Stomach (tissue), 9 donors: ENCODE results near the gene FAM120A. TPM values are rescaled to one million over a fixed set of nuclear protein-coding genes. Genes with fewer than 3 reads are reported as not detected.

Experiments
- DNase-seq, 2 donors: peaks; one replicate each; pipeline versions ENCODE4 v3.0.0 to v3.0.0-alpha.2; 2013 to 2019
- H3K27ac ChIP-seq, 5 donors: fragments of 200-600 bp in 4 of 5; sonication (generic) in 4 of 5; one replicate each; pipeline ENCODE4 v1.5.1; 2013 to 2019; ENCODE audit warnings: mild to moderate bottlenecking in 1 of 5, moderate library complexity in 1 of 5
- H3K27me3 ChIP-seq, 3 donors: fragments of 200-600 bp; sonication (generic); one replicate each; pipeline ENCODE4 v1.5.1; 2017 to 2019; ENCODE audit warnings: mixed run types in 1 of 3
- H3K36me3 ChIP-seq, 4 donors: fragments of 200-600 bp; sonication (generic); 1 replicate in 3 of 4; 2 replicates in 1 of 4; pipeline ENCODE4 v1.5.1; 2016 to 2019
- H3K4me1 ChIP-seq, 4 donors: fragments of 200-600 bp; sonication (generic); one replicate each; pipeline ENCODE4 v1.5.1; 2016 to 2019
- H3K4me3 ChIP-seq, 4 donors: fragments of 200-600 bp; sonication (generic) in 3 of 4; one replicate each; pipeline ENCODE4 v1.5.1; 2016 to 2019; ENCODE audit warnings: mild to moderate bottlenecking in 1 of 4
- H3K9me3 ChIP-seq, 4 donors: fragments of 200-600 bp; sonication (generic); one replicate each; pipeline ENCODE4 v1.5.1; 2016 to 2019
- EP300 ChIP-seq: sonication (generic); formaldehyde crosslinking; IDR thresholded peaks from one replicate; pipeline ENCODE4 v1.6.1; 2017; ENCODE audit warnings: antibody characterized with exemption
- POLR2A ChIP-seq, 4 donors: fragments of 450-650 bp; IDR thresholded peaks; one replicate each; pipeline ENCODE4 v1.6.1; 2016; ENCODE audit warnings: antibody characterized with exemption in 4 of 4, control low read depth in 2 of 4, mild to moderate bottlenecking in 1 of 4, moderate library complexity in 1 of 4
- POLR2AphosphoS5 ChIP-seq, 3 donors: sonication (generic); formaldehyde crosslinking; IDR thresholded peaks; one replicate each; pipeline ENCODE4 v1.6.1; 2016; ENCODE audit warnings: antibody characterized with exemption in 3 of 3
- WGBS, 5 donors: extraction: QIAGEN DNeasy Blood & Tissue Kit in 3 of 5; methylation state at CpG; one replicate each; pipeline versions ENCODE4 v1.1.5 to v1.1.7; 2013 to 2018; 5-methylcytosine and 5-hydroxymethylcytosine counted together
- intact Hi-C: fragments of 100-400 bp; cut with DNase I; formaldehyde crosslinking; loops from one replicate; pipeline ENCODE4 v1.15.1; 2023; ENCODE audit warnings: low total_unique reads
- polyA plus RNA-seq, 3 donors: library from polyadenylated mRNA; stranded (reverse); fragments of 200-250 nt; gene quantifications; one replicate each; pipeline ENCODE4 v1.2.3, GENCODE V29; 2013
- total RNA-seq, 5 donors: library from RNA; depleted of rRNA; stranded (reverse); fragments of >200 nt; gene quantifications; one replicate each; pipeline versions ENCODE4 v1.1.0 to v1.2.3, GENCODE V29; 2014 to 2016
- TF ChIP-seq, protein P1 (sequence below), 7 experiments: fragments of 450-650 bp in 4 of 7; fragments of 200-600 bp in 3 of 7; sonication (generic) in 3 of 7; IDR thresholded peaks; one replicate each; pipeline ENCODE4 v1.5.1; 2016 to 2019; ENCODE audit warnings: antibody characterized with exemption in 7 of 7, control low read depth in 2 of 7, mild to moderate bottlenecking in 1 of 7
- donor health status: healthy with polysubstance abuse.
- donor health status: Bipolar disorder and iron deficiency.
- donor health status: healthy.

FAM120A gene
- total and polyA plus RNA-seq, 8 donors, result 35.8 to 192 (median 92.1) TPM

DNA sequence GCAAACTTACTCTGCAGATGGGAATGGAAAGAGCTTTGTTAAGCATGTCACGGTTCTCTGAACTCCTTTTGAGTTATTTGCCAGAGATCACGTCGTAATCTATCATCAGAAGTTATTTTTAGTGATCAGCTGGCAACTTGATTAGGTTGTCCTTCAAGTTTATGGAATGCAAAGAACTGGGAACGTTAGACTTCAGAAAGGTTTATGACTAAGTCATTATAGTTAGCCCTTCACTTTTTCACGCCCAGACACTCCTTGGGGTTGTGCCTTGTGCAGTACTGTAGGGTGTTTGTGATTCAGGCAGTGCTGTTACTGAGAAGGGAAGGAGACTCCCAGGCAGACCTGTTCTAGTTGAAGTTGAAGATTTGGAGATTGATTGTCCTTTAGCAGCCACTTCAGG lies 98.1 kb downstream of the FAM120A start:
- Histone ChIP-seq H3K9me3 (no peaks in the 10 kb centered on the region), H3K4me1 (peaks cover 0 to 14% (median 9%) of the 10 kb centered on the region in 4 donors), H3K4me3 (no peak overlapping the region), H3K27me3 (no peaks in the 10 kb centered on the region), H3K36me3 (peaks cover 16 to 91% (median 68%) of the 10 kb centered on the region in 4 donors), H3K27ac (peak overlapping the region in 1 of 5 donors; percentile 58)
- intact Hi-C loops, result no loop called here
- DNase-seq, result peak in 1 of 2 donors; percentile 42
- TF ChIP-seq, protein P1, sequence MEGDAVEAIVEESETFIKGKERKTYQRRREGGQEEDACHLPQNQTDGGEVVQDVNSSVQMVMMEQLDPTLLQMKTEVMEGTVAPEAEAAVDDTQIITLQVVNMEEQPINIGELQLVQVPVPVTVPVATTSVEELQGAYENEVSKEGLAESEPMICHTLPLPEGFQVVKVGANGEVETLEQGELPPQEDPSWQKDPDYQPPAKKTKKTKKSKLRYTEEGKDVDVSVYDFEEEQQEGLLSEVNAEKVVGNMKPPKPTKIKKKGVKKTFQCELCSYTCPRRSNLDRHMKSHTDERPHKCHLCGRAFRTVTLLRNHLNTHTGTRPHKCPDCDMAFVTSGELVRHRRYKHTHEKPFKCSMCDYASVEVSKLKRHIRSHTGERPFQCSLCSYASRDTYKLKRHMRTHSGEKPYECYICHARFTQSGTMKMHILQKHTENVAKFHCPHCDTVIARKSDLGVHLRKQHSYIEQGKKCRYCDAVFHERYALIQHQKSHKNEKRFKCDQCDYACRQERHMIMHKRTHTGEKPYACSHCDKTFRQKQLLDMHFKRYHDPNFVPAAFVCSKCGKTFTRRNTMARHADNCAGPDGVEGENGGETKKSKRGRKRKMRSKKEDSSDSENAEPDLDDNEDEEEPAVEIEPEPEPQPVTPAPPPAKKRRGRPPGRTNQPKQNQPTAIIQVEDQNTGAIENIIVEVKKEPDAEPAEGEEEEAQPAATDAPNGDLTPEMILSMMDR (IDR thresholded peaks at IDR 0.05), result no peak
- TF ChIP-seq POLR2AphosphoS5 (IDR thresholded peaks at IDR 0.05) (no peak), POLR2A (IDR thresholded peaks at IDR 0.05) (no peak), EP300 (no peak)
- WGBS, 5 donors, result 28 to 42% (median 37%) methylated on average over 5 of the region's 5 CpGs

DNA sequence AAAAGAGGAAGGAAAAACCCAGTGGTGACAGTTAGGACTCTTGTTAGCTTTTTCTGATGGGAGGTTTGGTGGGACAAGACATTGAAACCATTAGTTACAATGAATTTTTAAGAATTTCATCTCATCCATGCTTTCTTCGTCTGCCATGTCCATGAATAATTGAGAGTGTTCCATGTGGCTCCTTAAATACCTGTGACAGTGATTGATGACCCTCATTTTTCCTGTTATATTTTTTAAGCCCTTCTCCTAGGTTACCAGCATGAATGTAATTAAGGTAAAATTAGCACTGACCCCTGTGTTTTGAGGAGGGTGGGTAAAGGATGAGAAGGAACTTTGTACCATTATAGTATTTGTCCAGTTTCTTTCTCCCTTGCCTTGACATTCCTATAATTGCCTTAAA lies 101.4 kb downstream of the FAM120A start:
- DNase-seq, result no peak
- WGBS, 5 donors, result 94 to 100% (median 96%) methylated on average over 1 of the region's 1 CpG
- TF ChIP-seq, protein P1 (IDR thresholded peaks at IDR 0.05), result no peak
- TF ChIP-seq POLR2AphosphoS5 (IDR thresholded peaks at IDR 0.05), result no peak
- TF ChIP-seq POLR2A (IDR thresholded peaks at IDR 0.05), result no peak
- TF ChIP-seq EP300, result no peak
- Histone ChIP-seq H3K36me3 (peaks cover 28 to 92% (median 77%) of the 10 kb centered on the region in 4 donors), H3K4me1 (peaks cover 0 to 21% (median 9%) of the 10 kb centered on the region in 4 donors), H3K4me3 (no peak overlapping the region), H3K27me3 (no peaks in the 10 kb centered on the region), H3K27ac (no peak overlapping the region), H3K9me3 (no peaks in the 10 kb centered on the region)
- intact Hi-C loops, result no loop called here

DNA sequence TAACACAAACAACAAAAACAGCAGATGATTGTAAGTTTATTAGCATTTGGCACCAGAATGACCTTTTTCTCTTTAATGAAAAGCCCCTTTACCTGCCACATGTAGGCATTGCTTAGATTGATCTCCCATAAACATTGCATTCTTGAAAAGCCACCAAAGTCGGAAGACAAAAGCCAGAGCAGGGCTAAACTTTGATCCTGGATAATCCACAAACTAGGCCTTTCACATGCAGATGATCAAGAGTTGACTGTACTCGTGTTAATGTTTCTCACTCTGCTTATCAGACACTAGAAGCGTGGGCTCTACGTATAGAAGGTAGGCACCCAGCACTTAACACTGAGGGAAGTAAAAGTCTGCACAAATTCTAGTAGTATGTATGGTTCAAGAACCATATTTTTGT lies 103.9 kb downstream of the FAM120A start:
- peaks cover 0 to 11% (median 4%) of the 10 kb centered on the region in 4 donors for H3K4me1 ChIP-seq
- TF ChIP-seq POLR2A (IDR thresholded peaks at IDR 0.05) (no peak), EP300 (no peak), POLR2AphosphoS5 (IDR thresholded peaks at IDR 0.05) (no peak)
- TF ChIP-seq, protein P1 (IDR thresholded peaks at IDR 0.05), result no peak
- H3K27ac ChIP-seq, result no peak overlapping the region
- intact Hi-C loops, result no loop called here
- no peaks in the 10 kb centered on the region for H3K9me3 ChIP-seq
- H3K36me3 ChIP-seq, result peaks cover 47 to 97% (median 95%) of the 10 kb centered on the region in 4 donors
- no peak for DNase-seq
- 70 to 83% (median 78%) methylated on average over 4 of the region's 4 CpGs for WGBS, 5 donors
- H3K27me3 ChIP-seq, result no peaks in the 10 kb centered on the region
- H3K4me3 ChIP-seq, result no peak overlapping the region

DNA sequence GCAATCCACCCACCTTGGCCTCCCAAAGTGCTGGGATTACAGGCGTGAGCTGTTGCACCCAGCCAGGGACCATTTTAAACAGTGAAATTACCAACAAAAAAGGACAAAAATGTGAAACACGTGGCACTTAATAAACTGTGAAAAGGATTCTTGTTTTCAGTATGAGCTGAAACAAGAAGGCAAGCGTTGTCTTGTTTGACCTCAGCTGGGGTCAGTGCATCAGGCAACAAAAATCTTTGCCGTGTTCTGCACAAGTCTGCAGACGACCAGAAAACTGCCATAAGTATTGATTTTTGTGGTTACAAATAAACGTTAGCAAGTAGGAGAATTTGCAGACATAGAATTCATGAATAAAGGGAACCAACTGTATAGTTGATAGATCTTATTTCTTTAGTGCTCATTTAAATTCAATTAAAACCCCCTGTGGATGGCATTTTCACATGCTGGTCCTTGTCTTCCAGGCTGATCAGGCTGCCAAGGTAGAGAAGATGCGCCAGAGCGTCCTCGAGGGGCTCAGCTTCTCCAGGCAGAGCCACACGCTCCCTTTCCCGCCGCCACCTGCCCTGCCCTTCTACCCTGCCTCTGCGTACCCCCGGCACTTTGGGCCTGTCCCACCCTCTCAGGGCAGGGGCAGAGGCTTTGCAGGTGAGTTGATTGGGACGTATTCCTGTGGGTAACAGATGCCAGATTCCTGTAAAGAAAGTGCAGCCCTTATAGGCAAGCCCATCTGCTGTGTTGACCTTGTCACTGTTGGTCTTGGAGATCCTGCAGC lies 106.1 kb downstream of the FAM120A start:
- no peaks in the 10 kb centered on the region for H3K27me3 ChIP-seq
- no peak for DNase-seq
- peaks cover 59 to 97% (median 95%) of the 10 kb centered on the region in 4 donors for H3K36me3 ChIP-seq
- intact Hi-C loops, result no loop called here
- no peak overlapping the region for H3K27ac ChIP-seq
- 90 to 93% (median 91%) methylated on average over 15 of the region's 15 CpGs for WGBS, 5 donors
- H3K4me3 ChIP-seq, result no peak overlapping the region
- TF ChIP-seq POLR2AphosphoS5 (IDR thresholded peaks at IDR 0.05), result no peak
- TF ChIP-seq, protein P1 (IDR thresholded peaks at IDR 0.05), result no peak
- no peak for TF ChIP-seq POLR2A (IDR thresholded peaks at IDR 0.05)
- no peak for TF ChIP-seq EP300
- no peaks in the 10 kb centered on the region for H3K9me3 ChIP-seq
- peaks cover 0 to 11% (median 4%) of the 10 kb centered on the region in 4 donors for H3K4me1 ChIP-seq
